Measurements from ENCODE around the gene SSC4D.

DNA sequence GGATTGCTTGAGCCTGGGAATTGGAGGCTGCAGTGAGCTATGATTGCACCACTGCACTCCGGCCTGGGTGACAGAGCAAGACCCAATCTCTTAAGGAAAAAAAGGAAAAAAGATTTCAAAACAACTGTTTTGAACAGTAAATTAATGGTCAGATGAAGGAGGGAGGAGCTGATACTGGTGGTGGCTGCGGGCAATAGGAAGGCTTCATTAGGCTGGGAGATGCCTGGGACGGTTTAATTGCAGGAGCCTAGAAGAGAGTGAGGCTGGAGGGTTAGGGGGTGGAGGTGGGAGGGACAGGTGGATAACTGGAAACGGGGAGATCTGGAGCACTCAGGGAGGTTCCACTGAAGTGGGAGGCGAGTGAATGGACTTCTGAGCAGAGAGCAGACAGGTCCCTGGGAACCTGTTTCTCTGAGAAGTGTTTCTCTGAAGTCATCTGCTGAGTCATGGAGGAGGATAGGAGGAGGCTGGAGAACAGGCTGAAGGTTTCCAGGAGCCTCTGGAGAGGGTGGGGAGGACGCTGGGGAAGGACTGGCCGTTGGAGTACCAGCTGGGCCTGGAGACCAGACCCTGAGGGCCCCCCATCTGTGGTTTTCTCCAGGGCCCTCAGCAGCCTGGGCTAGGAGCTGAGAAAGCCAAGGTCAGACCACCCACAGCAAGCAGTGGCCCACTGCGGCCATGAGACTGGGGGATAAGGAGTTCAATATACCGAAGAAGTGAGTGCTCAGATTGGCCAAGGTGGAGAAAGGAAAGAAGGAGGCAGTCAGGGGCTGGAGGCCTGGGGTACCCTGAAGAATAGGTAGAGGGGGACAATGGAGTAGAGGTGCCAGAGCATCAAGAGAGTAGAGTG is 36.3 kb downstream of the SSC4D start:
- TF ChIP-seq, protein P1, sequence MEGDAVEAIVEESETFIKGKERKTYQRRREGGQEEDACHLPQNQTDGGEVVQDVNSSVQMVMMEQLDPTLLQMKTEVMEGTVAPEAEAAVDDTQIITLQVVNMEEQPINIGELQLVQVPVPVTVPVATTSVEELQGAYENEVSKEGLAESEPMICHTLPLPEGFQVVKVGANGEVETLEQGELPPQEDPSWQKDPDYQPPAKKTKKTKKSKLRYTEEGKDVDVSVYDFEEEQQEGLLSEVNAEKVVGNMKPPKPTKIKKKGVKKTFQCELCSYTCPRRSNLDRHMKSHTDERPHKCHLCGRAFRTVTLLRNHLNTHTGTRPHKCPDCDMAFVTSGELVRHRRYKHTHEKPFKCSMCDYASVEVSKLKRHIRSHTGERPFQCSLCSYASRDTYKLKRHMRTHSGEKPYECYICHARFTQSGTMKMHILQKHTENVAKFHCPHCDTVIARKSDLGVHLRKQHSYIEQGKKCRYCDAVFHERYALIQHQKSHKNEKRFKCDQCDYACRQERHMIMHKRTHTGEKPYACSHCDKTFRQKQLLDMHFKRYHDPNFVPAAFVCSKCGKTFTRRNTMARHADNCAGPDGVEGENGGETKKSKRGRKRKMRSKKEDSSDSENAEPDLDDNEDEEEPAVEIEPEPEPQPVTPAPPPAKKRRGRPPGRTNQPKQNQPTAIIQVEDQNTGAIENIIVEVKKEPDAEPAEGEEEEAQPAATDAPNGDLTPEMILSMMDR (IDR thresholded peaks at IDR 0.05; ENCODE audit: low read depth, low read length) = no peak
- TF ChIP-seq EZH2phosphoT487 (IDR thresholded peaks at IDR 0.05; ENCODE audit: low read depth) = no peak
